Right lobe of liver (tissue), 6 donors: ENCODE measurements around the gene RABL2A. TPM values are rescaled to one million over a fixed set of nuclear protein-coding genes. Genes with fewer than 3 reads are reported as not detected.
"Not testable (repeated sequence)": the region's sequence is repeated elsewhere in the genome, so short reads cannot be mapped to it uniquely, and the experiment has no call there.

Source experiments
- ATAC-seq, 4 donors: fragments of 200-7000 bp; cut with Tn5 transposase; one replicate each; pipeline ENCODE4 v1.9.1; 2020; ENCODE audit warnings: mild to moderate bottlenecking in 4 of 4, moderate library complexity in 4 of 4
- DNase-seq, 3 donors: peaks; one replicate each; pipeline ENCODE4 v3.0.0-alpha.2; 2020
- H3K27ac ChIP-seq, 3 donors: fragments of 200-600 bp; one replicate each; pipeline ENCODE4 v1.8.0; 2022
- H3K27me3 ChIP-seq, 2 donors: fragments of 200-600 bp; one replicate each; pipeline ENCODE4 v1.8.0; 2022
- H3K36me3 ChIP-seq, 4 donors: fragments of 200-600 bp; sonication (generic) in 1 of 4; one replicate each; pipeline versions ENCODE4 v1.5.1 to v1.8.0; 2017 to 2022; ENCODE audit warnings: control low read depth in 1 of 4
- H3K4me1 ChIP-seq, 4 donors: fragments of 200-600 bp; sonication (generic) in 1 of 4; one replicate each; pipeline versions ENCODE4 v1.5.1 to v1.8.0; 2017 to 2022; ENCODE audit warnings: control low read depth in 1 of 4
- H3K4me3 ChIP-seq, 3 donors: fragments of 200-600 bp; one replicate each; pipeline ENCODE4 v1.8.0; 2022
- H3K9me3 ChIP-seq, 4 donors: fragments of 200-600 bp; sonication (generic) in 1 of 4; one replicate each; pipeline versions ENCODE4 v1.5.1 to v1.8.0; 2017 to 2022; ENCODE audit warnings: control low read depth in 1 of 4
- POLR2A ChIP-seq: fragments of 450-650 bp; IDR thresholded peaks from one replicate; pipeline ENCODE4 v1.6.1; 2017; ENCODE audit warnings: antibody characterized with exemption, mild to moderate bottlenecking
- WGBS: methylation state at CpG from one replicate; pipeline ENCODE4 v1.1.6; 2018; ENCODE audit warnings: low coverage, low lambda C conversion rate; ENCODE audit not compliant: insufficient coverage; ENCODE audit errors: missing lambda C conversion rate; 5-methylcytosine and 5-hydroxymethylcytosine counted together
- intact Hi-C, 2 donors: fragments of 100-400 bp; cut with DNase I; formaldehyde crosslinking; loops; one replicate each; pipeline versions ENCODE4 v1.11.2 to v1.14.1; 2022
- microRNA-seq, 2 donors: library from miRNA; unstranded; fragments of <30 nt; microRNA quantifications; one replicate each; pipeline ENCODE4, GENCODE V29; 2019 to 2020
- small RNA-seq, 2 experiments: library from RNA; depleted of rRNA; stranded (forward); fragments of <200 nt; gene quantifications; one replicate each; pipeline ENCODE3, GENCODE V24; 2016
- total RNA-seq, 6 experiments: library from RNA; depleted of rRNA in 2 of 6; stranded (reverse); fragments of >200 nt in 2 of 6; fragmentation: NEBNext Ultra II Directional in 3 of 6; extraction: Animal tissue kit (Norgen Biotek cat#: 25700) in 3 of 6; gene quantifications; one replicate each; pipeline versions ENCODE4 v1.1.0 to v1.2.4, GENCODE V29; 2016 to 2023
- TF ChIP-seq, protein P1 (sequence below), 4 donors: fragments of 200-600 bp in 3 of 4; fragments of 450-650 bp in 1 of 4; IDR thresholded peaks; one replicate each; pipeline versions ENCODE4 v1.5.1 to v1.8.0; 2016 to 2022; ENCODE audit warnings: antibody characterized with exemption in 4 of 4, mild to moderate bottlenecking in 2 of 4
- donor health status: DM: no; HTN: yes; CAD: no.
- donor health status: DM: no; HTN: no; CAD: no.
- donor health status: DM: no; HTN: no; CAD: no.
- donor health status: DM: no; HTN: yes; CAD: no.
- donor health status: DM: no; HTN: yes; CAD: no.

Gene RABL2A
- total RNA-seq, 6 experiments from 2014 or later = 0.92 to 11.0 (median 6.9) TPM

DNA sequence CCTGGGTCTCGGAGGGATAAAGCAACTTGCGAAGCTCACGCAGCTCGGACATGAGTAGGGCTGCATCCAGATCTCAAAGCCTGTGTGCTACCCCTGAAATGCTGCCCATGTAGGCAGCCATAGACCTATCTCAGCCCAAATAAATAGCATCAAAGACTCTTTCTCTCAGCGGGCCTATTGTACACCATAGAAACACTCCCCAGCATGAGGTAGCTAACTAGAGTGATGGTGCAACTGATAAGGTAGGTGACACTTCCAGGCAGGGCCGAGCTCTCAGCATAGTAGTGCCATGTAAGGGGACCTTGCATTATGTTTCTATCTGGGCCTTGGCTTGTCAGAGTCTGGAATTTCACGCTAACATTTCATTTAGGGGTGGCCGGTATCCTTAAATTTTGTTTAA is 52.4 kb downstream of the RABL2A start:
- H3K36me3 ChIP-seq = no peaks in the 10 kb centered on the region
- no peaks in the 10 kb centered on the region for H3K9me3 ChIP-seq
- H3K27ac ChIP-seq = no peak overlapping the region
- no peaks in the 10 kb centered on the region for H3K4me1 ChIP-seq
- DNase-seq (no peak), ATAC-seq (no peak)
- 81% methylated on average over 3 of the region's 8 CpGs for WGBS
- no peak for TF ChIP-seq POLR2A
- TF ChIP-seq, protein P1, sequence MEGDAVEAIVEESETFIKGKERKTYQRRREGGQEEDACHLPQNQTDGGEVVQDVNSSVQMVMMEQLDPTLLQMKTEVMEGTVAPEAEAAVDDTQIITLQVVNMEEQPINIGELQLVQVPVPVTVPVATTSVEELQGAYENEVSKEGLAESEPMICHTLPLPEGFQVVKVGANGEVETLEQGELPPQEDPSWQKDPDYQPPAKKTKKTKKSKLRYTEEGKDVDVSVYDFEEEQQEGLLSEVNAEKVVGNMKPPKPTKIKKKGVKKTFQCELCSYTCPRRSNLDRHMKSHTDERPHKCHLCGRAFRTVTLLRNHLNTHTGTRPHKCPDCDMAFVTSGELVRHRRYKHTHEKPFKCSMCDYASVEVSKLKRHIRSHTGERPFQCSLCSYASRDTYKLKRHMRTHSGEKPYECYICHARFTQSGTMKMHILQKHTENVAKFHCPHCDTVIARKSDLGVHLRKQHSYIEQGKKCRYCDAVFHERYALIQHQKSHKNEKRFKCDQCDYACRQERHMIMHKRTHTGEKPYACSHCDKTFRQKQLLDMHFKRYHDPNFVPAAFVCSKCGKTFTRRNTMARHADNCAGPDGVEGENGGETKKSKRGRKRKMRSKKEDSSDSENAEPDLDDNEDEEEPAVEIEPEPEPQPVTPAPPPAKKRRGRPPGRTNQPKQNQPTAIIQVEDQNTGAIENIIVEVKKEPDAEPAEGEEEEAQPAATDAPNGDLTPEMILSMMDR (IDR thresholded peaks at IDR 0.05) = no peak
- H3K27me3 ChIP-seq = no peaks in the 10 kb centered on the region
- intact Hi-C loops = no loop called here
- no peak overlapping the region for H3K4me3 ChIP-seq

DNA sequence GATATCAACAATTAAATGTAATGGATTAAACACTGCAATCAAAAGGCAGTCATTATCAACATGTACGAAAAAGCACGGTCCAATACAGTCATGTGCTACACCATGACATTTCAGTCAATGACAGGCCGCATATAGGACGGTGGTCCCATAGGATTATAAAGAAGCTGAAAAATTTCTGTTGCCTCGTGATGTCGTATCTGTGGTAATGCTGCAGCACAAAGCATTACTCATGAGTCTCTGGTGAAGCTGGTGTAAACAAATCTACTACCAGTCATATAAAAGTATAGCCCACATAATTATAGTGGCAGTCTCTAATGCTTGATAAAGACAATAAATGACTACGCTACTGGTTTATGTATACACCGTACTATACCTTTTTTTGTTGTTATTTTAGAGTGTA is 58.4 kb downstream of the RABL2A start:
- intact Hi-C loops = no loop called here
- Histone ChIP-seq H3K4me3 (no peak overlapping the region), H3K9me3 (no peaks in the 10 kb centered on the region), H3K36me3 (no peaks in the 10 kb centered on the region), H3K4me1 (no peaks in the 10 kb centered on the region), H3K27ac (no peak overlapping the region), H3K27me3 (no peaks in the 10 kb centered on the region)
- no peak for ATAC-seq
- TF ChIP-seq, protein P1 (IDR thresholded peaks at IDR 0.05) = no peak
- DNase-seq = no peak
- WGBS = 89% methylated on average over 5 of the region's 8 CpGs

DNA sequence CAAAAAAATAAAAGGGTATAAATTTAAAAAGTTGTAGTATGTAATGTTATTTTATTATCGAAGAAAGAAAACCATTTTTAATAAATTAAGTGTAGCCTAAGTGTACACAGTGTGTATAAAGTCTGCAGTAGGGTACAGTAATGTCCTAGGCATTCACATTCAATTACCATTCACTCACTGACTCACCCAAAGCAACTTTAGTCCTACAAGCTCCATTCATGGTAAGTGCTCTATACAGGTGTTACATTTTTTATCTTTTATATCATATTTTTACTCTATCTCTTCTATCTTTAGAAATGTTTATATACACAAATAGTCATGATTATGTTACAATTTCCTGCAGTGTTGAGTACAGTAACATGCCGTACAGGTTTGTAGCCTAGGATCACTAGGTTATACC is 59.5 kb downstream of the RABL2A start:
- Histone ChIP-seq H3K27ac (no peak overlapping the region), H3K4me1 (no peaks in the 10 kb centered on the region), H3K36me3 (no peaks in the 10 kb centered on the region), H3K27me3 (no peaks in the 10 kb centered on the region), H3K4me3 (no peak overlapping the region), H3K9me3 (no peaks in the 10 kb centered on the region)
- DNase-seq (no peak), ATAC-seq (no peak)
- TF ChIP-seq, protein P1 (IDR thresholded peaks at IDR 0.05) = no peak
- TF ChIP-seq POLR2A = no peak
- intact Hi-C loops = no loop called here
- WGBS = 89% methylated on average over 2 of the region's 2 CpGs

GRCh38 chr2:113690871-113691270 is 63.8 kb downstream of the RABL2A start:
- H3K9me3 ChIP-seq, H3K27ac ChIP-seq, H3K27me3 ChIP-seq, DNase-seq, intact Hi-C loops, H3K4me1 ChIP-seq, ATAC-seq, H3K4me3 ChIP-seq, H3K36me3 ChIP-seq: not testable (repeated sequence)
- 50% methylated on average over 3 of the region's 3 CpGs for WGBS

Small RNA genes lying within 50 kb of the gene (microRNA-seq; reads per million reads assigned to microRNA genes)
- 0 reads per million in 2 donors for gene MIR1302-3

Small RNA genes lying within 50 kb of the gene (small RNA-seq; reads per million reads assigned to genes)
- gene MIR1302-3 (0 reads per million in 2 experiments), gene RNU6-744P (0 reads per million in 2 experiments)

Other genes starting within 250 kb of the RABL2A start
- 10 to 100 TPM; 10.8 to 16.4 (median 13.3) TPM for gene ZNG1B, start 189.6 kb upstream of the RABL2A start, total RNA-seq
- gene FOXD4L1, start 128.6 kb upstream of the RABL2A start, total RNA-seq = under 1 TPM in 2 of 6 experiments, not detected in 4; 0.11 to 0.14 TPM
- gene SLC35F5, start 129.4 kb downstream of the RABL2A start, total RNA-seq = 10 to 100 TPM; 33.2 to 50.0 (median 40.6) TPM